OCI-LY7 (cell line): ENCODE measurements around the gene RPL22.

Experiments
- CTCF ChIP-seq: fragments of 200-600 bp; sonication (generic); conservative IDR thresholded peaks from 2 replicates; pipeline ENCODE4 v1.5.1; 2014; ENCODE audit warnings: mild to moderate bottlenecking, antibody characterized with exemption, low read length, moderate library complexity, mixed read lengths
- EZH2phosphoT487 ChIP-seq: fragments of 200-600 bp; sonication (generic); IDR thresholded peaks from 2 replicates; pipeline ENCODE4 v1.6.1; 2018; ENCODE audit warnings: low read depth, borderline replicate concordance, mild to moderate bottlenecking, mixed run types, antibody characterized with exemption, low read length, moderate library complexity, mixed read lengths

GRCh38 chr1:6188466-6188865, 10.9 kb downstream of the RPL22 start:
- TF ChIP-seq CTCF (no peak), EZH2phosphoT487 (no peak)
